Stimulated activated CD4-positive, alpha-beta T cell treated with anti-CD3 and anti-CD28 coated beads, TNF-alpha, amount 100 ng/mL, for 48 hours (primary cell): ENCODE measurements around the gene RUSF1.
"Not testable (repeated sequence)": the region's sequence is repeated elsewhere in the genome, so short reads cannot be mapped to it uniquely, and the experiment has no call there.

ENCODE experiments used
- DNase-seq, 3 donors: peaks; one replicate each; pipeline ENCODE4 v3.0.0-alpha.2; 2020; ENCODE audit warnings: low read depth in 3 of 3

The RUSF1 gene

DNA sequence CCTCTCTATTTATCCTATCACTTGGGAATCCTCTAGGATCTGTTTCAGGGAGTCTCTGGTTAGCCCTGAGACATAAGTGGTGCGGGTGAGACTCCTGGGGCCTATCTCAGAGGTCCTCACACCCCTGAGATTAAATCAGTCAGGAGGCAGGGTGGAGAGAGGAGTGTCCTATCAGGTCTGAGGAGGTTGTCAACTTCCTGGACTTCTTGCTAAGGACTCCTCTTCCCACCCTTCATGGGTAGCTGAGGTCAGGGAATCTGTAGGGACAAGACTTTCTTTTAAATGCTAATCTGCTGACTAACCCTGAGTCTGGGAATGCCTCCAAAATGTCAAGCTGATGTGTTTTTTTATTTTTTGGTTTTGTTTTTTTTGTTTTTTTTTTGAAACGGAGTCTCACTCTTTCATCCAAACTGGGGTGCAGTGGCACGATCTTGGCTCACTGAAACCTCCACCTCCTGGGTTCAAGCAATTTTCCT is 55.5 kb downstream of the RUSF1 start:
- DNase-seq = no peak

DNA sequence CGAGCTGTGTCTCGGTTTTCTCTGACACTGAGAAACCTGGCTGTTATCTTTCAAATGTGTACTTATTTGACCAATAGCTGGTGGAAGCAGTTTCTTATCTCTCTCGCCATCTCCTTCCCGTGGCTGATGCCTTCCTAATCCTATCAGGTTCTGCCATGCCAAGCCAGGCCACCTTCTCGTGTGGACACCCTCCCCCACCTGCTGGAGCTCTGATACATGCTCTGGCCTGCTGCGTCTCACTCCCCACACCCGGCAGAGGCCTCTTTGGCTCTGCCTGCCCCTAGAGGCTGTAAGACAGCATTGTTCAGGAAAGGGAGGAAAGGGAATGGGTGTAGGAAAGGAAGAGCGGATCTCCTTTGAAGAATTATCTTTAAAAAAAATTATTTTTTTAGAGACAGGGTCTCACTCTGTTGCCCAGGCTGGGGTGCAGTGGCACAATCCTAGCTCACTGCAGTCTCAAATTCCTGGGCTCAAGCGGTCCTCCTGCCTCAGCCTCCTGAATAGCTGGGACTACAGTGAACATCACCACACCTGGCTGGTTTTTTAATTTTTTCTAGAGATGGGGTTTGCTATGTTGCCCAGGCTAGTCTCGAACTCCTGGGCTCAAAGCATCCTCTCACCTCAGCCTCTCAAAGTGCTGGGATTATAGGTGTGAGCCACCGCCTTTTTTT is 56.4 kb downstream of the RUSF1 start:
- no peak for DNase-seq

DNA sequence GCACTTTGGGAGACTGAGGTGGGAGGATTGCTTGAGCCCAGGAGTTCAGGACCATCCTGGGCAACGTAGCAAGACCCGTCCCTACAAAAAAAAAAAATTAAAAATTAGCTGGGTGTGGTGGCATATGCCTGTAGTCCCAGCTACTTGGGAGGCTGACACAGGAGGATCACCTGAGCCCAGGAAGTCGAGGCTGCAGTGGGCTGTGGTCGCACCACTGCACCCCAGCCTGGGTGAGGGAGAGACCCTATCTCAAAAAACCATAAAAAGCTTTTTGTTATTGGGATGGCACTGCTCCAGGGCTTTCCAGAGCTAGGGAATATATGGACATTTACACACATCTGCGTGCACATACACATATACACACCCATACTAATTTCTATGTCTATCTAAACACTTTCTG is 57.0 kb downstream of the RUSF1 start:
- no peak for DNase-seq

- DNase-seq = not testable (repeated sequence)
These were observed 62.3 kb downstream of the RUSF1 start for GRCh38 chr16:31445931-31446330.

DNA sequence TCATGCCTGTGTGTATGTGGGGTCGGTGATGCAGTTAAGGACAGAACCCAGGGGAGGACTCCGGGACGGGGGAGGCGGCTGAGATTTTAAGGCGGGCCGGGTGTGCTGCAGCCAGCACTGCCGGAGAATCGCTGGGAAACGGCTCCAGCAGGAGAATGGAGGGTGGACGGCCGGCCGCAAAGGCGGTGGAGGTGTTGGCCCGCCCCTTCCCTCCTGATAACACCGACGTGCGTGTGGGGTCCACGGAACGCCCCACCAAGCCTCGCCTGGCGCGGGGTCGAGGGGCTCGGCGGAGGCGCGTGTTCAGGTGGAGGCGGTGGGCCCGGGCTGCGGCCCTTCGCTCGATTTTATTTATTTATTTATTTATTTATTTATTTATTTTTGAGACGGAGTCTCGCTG is 66.2 kb downstream of the RUSF1 start:
- no peak for DNase-seq

GRCh38 chr16:31440516-31441184 is 67.5 kb downstream of the RUSF1 start:
- DNase-seq = no peak

DNA sequence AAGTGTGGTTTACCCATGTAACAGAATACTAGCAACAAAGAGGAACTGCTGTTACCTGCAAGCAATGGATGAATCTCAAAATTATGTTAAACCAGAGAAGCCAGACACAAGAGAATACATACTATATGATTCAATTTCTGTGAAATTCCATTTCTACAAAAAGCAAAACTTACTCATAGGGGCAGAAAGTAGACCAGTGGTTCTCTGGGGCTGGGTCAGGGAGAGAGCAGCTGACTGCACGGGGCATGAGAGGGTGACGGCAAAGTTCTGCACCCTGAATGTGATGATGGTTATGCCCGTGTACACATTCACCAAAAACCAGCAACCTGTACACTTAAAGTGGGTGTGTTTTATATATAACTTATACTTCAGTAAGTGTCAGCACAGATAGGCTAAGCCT is 68.7 kb downstream of the RUSF1 start:
- no peak for DNase-seq
